Tibial nerve (tissue), 4 donors: ENCODE results near the gene LINC01488. TPM values are rescaled to one million over a fixed set of nuclear protein-coding genes. Genes with fewer than 3 reads are reported as not detected.

ENCODE experiments used
- DNase-seq, 2 donors: peaks; one replicate each; pipeline ENCODE4 v3.0.0-alpha.2; 2019; ENCODE audit warnings: low spot score in 2 of 2
- H3K27ac ChIP-seq, 4 donors: fragments of 200-600 bp; sonication (generic) in 3 of 4; one replicate each; pipeline ENCODE4 v1.5.1; 2017 to 2019; ENCODE audit warnings: mild to moderate bottlenecking in 1 of 4
- H3K27me3 ChIP-seq, 2 donors: fragments of 200-600 bp; sonication (generic) in 1 of 2; one replicate each; pipeline versions ENCODE4 v1.5.1 to v1.6.0; 2017 to 2019
- H3K36me3 ChIP-seq, 3 donors: fragments of 200-600 bp; sonication (generic); one replicate each; pipeline ENCODE4 v1.5.1; 2018 to 2019
- H3K4me1 ChIP-seq, 4 donors: fragments of 200-600 bp; sonication (generic) in 3 of 4; one replicate each; pipeline ENCODE4 v1.5.1; 2017 to 2019
- H3K4me3 ChIP-seq, 4 donors: fragments of 200-600 bp; sonication (generic) in 3 of 4; one replicate each; pipeline ENCODE4 v1.5.1; 2017 to 2019; ENCODE audit warnings: mild to moderate bottlenecking in 1 of 4, moderate library complexity in 1 of 4
- H3K9me3 ChIP-seq, 4 donors: fragments of 200-600 bp; sonication (generic) in 3 of 4; one replicate each; pipeline ENCODE4 v1.5.1; 2017 to 2019
- EP300 ChIP-seq, 2 donors: sonication (generic); formaldehyde crosslinking; IDR thresholded peaks; one replicate each; pipeline ENCODE4 v1.6.1; 2017; ENCODE audit warnings: antibody characterized with exemption in 2 of 2, mild to moderate bottlenecking in 1 of 2
- POLR2A ChIP-seq, 2 donors: fragments of 450-650 bp; IDR thresholded peaks; one replicate each; pipeline ENCODE4 v1.6.1; 2017; ENCODE audit warnings: antibody characterized with exemption in 2 of 2, mild to moderate bottlenecking in 2 of 2, moderate library complexity in 2 of 2
- WGBS, 2 donors: methylation state at CpG; one replicate each; pipeline ENCODE4 v1.1.5; 2018; 5-methylcytosine and 5-hydroxymethylcytosine counted together
- total RNA-seq, 4 donors: library from RNA; depleted of rRNA; stranded (reverse); fragments of >200 nt; gene quantifications; one replicate each; pipeline ENCODE4 v1.1.0, GENCODE V29; 2016
- TF ChIP-seq, protein P1 (sequence below), 5 experiments: fragments of 200-600 bp in 3 of 5; fragments of 450-650 bp in 2 of 5; sonication (generic) in 3 of 5; IDR thresholded peaks; one replicate each; pipeline ENCODE4 v1.5.1; 2016 to 2019; ENCODE audit warnings: antibody characterized with exemption in 5 of 5, mild to moderate bottlenecking in 3 of 5, moderate library complexity in 2 of 5

The LINC01488 gene
- total RNA-seq, 4 donors from 2014 or later = not detected

DNA sequence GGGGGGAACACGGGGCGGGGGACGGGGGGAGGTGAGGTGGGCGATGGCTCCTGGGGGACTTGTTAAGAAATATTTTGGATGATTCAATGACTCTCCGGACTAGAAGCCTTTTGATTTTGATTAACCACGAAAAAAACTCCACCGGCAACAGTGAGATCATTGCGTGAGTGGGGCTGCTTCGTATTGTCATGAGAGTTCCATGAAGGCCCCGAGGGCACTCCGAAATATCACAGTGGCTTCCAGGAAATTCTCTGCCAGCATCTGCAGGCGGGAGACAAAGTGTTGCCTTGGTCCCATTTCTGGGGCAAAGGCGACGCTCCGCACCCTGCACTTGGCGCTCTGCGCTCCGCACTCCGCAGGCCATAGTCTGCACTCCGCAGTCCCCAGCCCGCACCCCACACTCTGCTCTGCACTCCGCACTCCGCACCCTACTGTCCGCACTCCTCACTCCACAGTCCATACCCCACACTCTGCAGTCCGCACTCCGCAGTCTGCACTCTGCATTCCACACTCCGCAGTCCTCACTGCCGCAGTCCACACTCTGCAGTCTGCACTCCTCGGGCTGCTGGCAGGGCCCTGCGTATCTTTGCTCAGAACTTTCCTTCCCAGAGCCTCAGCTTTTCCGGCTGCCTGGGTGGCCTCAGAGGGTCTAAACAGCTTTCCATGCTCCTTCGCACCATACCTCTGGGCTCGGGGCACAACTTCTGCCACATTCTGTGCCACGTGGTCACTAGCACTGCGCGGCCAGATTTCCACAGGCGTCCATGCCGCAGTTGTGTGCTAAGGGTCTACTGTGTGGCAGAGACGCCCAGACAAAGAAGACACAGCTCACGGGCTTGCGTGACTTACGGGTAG, 61.1 kb downstream of the LINC01488 start:
- Histone ChIP-seq H3K9me3 (no peaks in the 10 kb centered on the region), H3K4me3 (no peak overlapping the region), H3K27me3 (no peaks in the 10 kb centered on the region), H3K27ac (no peak overlapping the region), H3K36me3 (no peaks in the 10 kb centered on the region), H3K4me1 (peaks cover 0 to 40% (median 15%) of the 10 kb centered on the region in 4 donors)
- 80 to 87% methylated on average over 42 of the region's 42 CpGs for WGBS, 2 donors
- no peak for DNase-seq
- no peak for TF ChIP-seq EP300 (IDR thresholded peaks at IDR 0.05)
- TF ChIP-seq, protein P1, sequence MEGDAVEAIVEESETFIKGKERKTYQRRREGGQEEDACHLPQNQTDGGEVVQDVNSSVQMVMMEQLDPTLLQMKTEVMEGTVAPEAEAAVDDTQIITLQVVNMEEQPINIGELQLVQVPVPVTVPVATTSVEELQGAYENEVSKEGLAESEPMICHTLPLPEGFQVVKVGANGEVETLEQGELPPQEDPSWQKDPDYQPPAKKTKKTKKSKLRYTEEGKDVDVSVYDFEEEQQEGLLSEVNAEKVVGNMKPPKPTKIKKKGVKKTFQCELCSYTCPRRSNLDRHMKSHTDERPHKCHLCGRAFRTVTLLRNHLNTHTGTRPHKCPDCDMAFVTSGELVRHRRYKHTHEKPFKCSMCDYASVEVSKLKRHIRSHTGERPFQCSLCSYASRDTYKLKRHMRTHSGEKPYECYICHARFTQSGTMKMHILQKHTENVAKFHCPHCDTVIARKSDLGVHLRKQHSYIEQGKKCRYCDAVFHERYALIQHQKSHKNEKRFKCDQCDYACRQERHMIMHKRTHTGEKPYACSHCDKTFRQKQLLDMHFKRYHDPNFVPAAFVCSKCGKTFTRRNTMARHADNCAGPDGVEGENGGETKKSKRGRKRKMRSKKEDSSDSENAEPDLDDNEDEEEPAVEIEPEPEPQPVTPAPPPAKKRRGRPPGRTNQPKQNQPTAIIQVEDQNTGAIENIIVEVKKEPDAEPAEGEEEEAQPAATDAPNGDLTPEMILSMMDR (IDR thresholded peaks at IDR 0.05) = no peak
- TF ChIP-seq POLR2A (IDR thresholded peaks at IDR 0.05) = no peak

Other genes starting within 250 kb of the LINC01488 start
- 10 to 100 TPM in 2 of 4 donors, 1 to 10 TPM in 2; 4.8 to 26.7 (median 9.4) TPM for gene MYEOV, start 187.5 kb upstream of the LINC01488 start, total RNA-seq
- gene CCND1, start 159.5 kb downstream of the LINC01488 start, total RNA-seq = 100 to 1,000 TPM; 108 to 259 (median 168) TPM
- 10 to 100 TPM; 22.5 to 29.9 (median 23.1) TPM for gene LTO1, start 193.7 kb downstream of the LINC01488 start, total RNA-seq
- gene FGF19, start 222.4 kb downstream of the LINC01488 start, total RNA-seq = not detected